ENCODE measurements around the gene P3R3URF.
"Not testable (repeated sequence)": the region's sequence is repeated elsewhere in the genome, so short reads cannot be mapped to it uniquely, and the experiment has no call there.

Gene P3R3URF

GRCh38 chr1:46176211-46176865 is at the start of gene P3R3URF:
Gene P3R3URF (minus strand): TSS chr1:46176488. CDS start chr1:46176471, 17 bp downstream.
- no peak for DNase-seq (ENCODE audit: low read depth)

- DNase-seq (ENCODE audit: low read depth), result no peak
Observed at GRCh38 chr1:46224966-46225365, 48.7 kb upstream of the P3R3URF start.

GRCh38 chr1:46223472-46223943 is 47.2 kb upstream of the P3R3URF start:
- no peak for DNase-seq (ENCODE audit: low read depth)

- DNase-seq (ENCODE audit: low read depth), result not testable (repeated sequence)
Observed at GRCh38 chr1:46223055-46223454, 46.8 kb upstream of the P3R3URF start.

- DNase-seq (ENCODE audit: low read depth), result no peak
Observed at GRCh38 chr1:46221749-46222148, 45.5 kb upstream of the P3R3URF start.

GRCh38 chr1:46220808-46221207 is 44.5 kb upstream of the P3R3URF start:
- DNase-seq (ENCODE audit: low read depth), result no peak

GRCh38 chr1:46219551-46220520 is 43.5 kb upstream of the P3R3URF start:
- DNase-seq (ENCODE audit: low read depth), result no peak

- DNase-seq (ENCODE audit: low read depth), result no peak
Observed at GRCh38 chr1:46218443-46218842, 42.2 kb upstream of the P3R3URF start.

GRCh38 chr1:46215504-46215903 is 39.2 kb upstream of the P3R3URF start:
- DNase-seq (ENCODE audit: low read depth), result no peak

- DNase-seq (ENCODE audit: low read depth), result no peak
Observed at GRCh38 chr1:46211051-46211450, 34.8 kb upstream of the P3R3URF start.

- no peak for DNase-seq (ENCODE audit: low read depth)
Observed at GRCh38 chr1:46210561-46210960, 34.3 kb upstream of the P3R3URF start.

- no peak for DNase-seq (ENCODE audit: low read depth)
Observed at GRCh38 chr1:46206399-46206798, 30.1 kb upstream of the P3R3URF start.

- DNase-seq (ENCODE audit: low read depth), result no peak
Observed at GRCh38 chr1:46205791-46206190, 29.5 kb upstream of the P3R3URF start.

GRCh38 chr1:46205141-46205540 is 28.9 kb upstream of the P3R3URF start:
- DNase-seq (ENCODE audit: low read depth), result no peak

GRCh38 chr1:46204406-46204742 is 28.1 kb upstream of the P3R3URF start:
- no peak for DNase-seq (ENCODE audit: low read depth)

- no peak for DNase-seq (ENCODE audit: low read depth)
Observed at GRCh38 chr1:46203738-46204405, 27.6 kb upstream of the P3R3URF start.

GRCh38 chr1:46199233-46199749 is 23.0 kb upstream of the P3R3URF start:
- no peak for DNase-seq (ENCODE audit: low read depth)

GRCh38 chr1:46197964-46198811 is 21.9 kb upstream of the P3R3URF start, which contains the start of gene POMGNT1:
Gene POMGNT1 (minus strand): TSS chr1:46198434. CDS start chr1:46197821, 613 bp downstream.
- peak; percentile 63 for DNase-seq (ENCODE audit: low read depth)

- DNase-seq (ENCODE audit: low read depth), result no peak
Observed at GRCh38 chr1:46197560-46197963, 21.3 kb upstream of the P3R3URF start.

GRCh38 chr1:46196609-46197008 is 20.3 kb upstream of the P3R3URF start:
- DNase-seq (ENCODE audit: low read depth), result no peak

- DNase-seq (ENCODE audit: low read depth), result no peak
Observed at GRCh38 chr1:46194641-46195193, 18.4 kb upstream of the P3R3URF start.

Data from stimulated activated CD8-positive, alpha-beta memory T cell treated with anti-CD3 and anti-CD28 coated beads, Interleukin-15, amount 100 ng/mL, for 24 hours (primary cell).